Measurements from ENCODE around the gene ABHD17A. TPM values are rescaled to one million over a fixed set of nuclear protein-coding genes. Genes with fewer than 3 reads are reported as not detected.

The ABHD17A gene
- 52.9 TPM for polyA plus RNA-seq (ENCODE audit: insufficient read length)

DNA sequence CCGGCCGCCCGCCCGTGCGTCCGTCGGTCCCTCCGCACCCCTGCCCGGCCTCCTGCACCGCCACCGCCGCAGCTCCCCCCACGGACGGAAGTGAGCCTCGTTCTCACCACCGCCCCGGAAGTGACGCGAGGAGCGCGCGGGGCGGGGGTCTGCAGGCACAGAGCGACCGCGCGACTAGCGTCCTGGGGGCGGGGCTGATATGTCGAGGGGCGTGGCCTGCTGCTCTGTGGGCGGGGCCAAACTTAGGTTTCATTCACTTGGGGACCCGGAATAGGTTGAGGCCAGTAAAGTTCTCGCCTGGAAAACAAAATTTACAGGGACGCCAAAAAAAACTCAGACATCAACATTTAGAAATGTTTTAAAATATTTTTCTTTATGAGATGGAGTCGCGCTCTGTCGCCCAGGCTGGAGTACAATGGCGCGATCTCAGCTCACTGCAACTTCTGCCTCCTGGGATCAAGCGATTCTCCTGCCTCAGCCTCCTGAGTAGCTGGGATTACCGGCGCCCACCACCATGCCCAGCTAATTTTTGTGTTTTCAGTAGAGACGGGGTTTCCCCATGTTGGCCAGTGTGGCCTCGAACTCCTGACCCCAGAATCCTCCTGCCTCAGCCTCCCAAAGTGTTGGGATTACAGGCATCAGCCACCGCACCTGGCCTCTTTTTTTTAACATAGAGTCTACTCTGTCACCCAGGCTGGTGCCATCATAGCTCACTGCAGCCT, at the start of gene ABHD17A:
ABHD17A (minus strand) TSS at position 99 of the 722 bp plus-strand sequence. CDS start 3,930 bp downstream, outside the sequence.
- peak; percentile 83 for DNase-seq (ENCODE audit: low read depth)

DNA sequence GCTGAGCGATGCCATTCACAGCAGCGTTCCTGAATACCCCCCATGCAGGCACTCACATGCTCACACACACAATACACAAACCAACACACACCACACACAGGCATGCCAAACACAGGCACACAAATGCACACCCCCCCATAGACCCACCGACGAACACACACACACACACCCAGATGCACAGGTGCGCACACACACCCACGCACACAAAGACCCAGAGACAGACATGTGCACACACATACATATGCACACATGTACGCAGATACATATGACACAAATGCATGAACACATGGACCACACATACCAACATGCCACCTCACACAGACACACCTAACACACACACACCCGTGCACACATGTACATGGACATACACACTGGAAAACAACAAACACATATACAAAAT, 48.6 kb upstream of the ABHD17A start:
- no peak for DNase-seq (ENCODE audit: low read depth)

DNA sequence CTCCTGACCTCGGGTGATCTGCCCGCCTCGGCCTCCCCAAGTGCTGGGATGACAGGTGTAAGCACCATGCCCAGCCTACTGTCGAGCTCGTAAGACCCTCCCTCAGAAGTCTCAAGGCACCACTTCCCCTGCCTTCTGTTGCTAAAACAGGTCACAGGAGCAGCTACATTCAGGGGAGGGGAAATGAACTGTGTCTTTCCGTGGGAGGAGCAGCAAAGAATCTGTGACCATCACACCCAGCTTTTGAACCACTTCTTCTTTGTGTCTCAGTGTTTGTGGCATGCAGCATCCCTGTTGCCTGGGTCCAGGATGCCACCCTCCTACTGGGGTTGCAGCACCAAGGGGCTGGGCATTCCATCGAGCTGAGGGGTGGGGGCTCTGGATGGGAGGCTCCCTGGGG, 47.9 kb upstream of the ABHD17A start:
- DNase-seq (ENCODE audit: low read depth), result no peak

DNA sequence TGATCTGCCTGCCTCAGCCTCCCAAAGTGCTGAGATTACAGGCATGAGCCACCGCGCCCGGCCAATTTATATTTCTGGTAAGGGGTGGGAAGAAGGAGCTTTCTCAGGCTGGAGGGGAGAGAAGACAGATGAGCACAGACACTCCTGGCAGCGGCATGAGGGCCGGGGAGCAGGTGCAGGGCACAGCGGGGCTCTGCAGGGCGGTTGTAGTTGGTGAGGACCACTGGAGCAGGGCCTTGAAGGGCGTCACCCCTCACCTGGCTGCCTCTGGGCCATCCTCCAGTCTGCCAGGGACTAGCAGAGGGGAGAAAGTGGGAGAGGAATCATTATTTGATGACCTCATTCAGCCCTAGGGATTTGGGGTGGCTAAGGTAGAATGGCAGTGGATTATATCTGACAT, 47.1 kb upstream of the ABHD17A start:
- DNase-seq (ENCODE audit: low read depth), result no peak

DNA sequence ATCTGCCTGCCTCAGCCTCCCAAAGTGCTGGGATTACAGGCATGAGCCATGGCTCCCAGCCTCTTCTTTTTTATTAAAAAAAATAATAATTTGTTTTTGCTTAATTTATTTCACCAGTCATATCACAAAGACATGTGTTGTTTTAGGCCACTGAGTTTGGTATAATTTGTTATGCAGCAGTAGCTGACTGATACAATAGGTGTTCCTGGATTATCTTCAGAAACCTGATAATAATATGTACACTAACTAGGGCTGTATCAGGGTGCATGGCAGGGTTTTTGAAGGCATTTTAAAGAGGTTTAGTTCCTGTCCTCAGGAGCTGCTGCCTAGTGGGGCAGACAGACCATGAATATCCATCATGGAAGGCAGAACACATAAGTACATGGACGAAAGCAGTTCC, 46.1 kb upstream of the ABHD17A start:
- no peak for DNase-seq (ENCODE audit: low read depth)

DNA sequence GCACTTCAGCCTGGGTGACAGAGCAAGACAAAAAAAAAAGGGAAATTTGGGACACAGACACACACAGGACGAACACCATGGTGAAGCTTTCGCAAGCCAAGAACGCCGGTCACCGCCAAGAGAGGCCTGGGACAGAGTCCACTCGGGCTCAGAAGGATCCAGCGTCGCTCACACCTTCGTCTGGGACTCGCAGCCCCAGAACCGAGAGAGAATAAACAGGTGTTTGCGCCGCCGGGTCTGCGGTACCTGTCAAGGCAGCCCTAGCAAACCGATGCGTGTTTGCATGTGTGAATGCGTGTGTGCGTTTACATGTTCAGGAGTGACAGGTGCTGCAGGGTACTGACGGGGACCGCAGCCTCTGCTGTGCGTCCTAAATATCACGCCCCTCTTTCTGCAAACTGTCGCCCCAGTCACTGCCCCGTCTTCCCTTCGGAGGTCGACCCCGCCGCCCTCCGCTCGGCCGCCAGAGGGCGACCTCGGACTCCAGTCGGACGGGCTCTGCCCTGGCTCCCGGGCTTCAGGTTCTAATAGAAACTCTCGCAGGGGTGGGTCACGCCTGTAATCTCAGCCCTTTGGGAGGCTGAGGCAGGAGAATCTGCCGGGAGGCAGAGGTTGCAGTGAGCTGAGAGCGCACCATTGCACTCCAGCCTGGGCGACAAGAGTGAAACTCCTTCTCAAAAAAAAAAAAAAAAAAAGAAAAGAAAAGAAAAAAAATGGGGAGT, 43.9 kb upstream of the ABHD17A start:
- DNase-seq (ENCODE audit: low read depth), result no peak

DNA sequence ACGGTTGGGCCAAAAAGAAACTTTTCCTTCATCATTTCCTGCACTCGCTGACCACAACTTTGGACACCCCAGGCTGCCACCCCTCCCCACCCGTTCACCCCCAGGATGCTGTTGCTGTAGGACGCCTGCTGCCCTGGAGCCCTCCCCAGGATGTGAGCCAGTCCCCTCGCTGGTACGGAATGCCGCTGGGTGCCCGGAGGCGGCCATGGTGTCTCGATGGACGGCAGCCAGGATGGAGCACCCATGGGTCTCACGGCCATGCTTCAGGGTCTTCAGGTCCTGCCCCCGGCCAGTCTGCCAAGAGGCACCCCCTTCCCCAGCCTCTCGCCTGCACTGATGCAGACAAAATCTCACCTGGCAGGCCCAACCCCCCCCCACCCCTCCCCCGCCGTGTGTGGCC, 40.2 kb upstream of the ABHD17A start:
- DNase-seq (ENCODE audit: low read depth), result no peak

DNA sequence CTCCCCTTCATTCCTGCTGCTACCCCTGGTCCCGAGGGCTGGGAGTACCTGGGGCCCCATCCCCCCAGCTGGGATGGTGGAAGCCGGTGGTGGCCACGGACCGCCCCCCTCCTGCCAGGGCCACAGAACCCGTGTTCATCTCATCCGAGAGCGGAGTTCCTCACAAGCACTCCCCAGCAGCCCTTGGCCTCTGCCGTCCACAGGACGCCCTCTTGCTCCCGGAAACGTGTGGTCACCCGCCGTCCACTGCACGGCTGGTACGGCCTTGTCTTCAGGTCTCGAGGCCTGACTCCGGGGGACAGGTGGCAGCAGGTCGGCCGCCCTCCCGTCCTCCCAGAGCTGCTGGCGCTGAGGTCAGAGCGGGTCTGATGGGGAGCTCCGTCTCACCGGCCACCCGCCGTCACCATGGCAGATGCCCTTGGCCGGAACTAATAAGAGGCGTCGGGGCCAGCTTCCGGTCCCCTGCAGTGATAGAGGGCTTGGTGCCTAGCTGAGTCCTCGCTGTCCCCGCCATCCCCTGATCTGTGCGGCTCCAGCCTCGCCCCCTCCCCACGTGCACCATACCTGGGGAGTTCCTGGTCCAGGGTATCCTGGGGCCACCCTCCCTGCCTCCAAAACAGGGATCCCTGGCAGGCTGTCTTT, 39.1 kb upstream of the ABHD17A start:
- DNase-seq (ENCODE audit: low read depth), result no peak

DNA sequence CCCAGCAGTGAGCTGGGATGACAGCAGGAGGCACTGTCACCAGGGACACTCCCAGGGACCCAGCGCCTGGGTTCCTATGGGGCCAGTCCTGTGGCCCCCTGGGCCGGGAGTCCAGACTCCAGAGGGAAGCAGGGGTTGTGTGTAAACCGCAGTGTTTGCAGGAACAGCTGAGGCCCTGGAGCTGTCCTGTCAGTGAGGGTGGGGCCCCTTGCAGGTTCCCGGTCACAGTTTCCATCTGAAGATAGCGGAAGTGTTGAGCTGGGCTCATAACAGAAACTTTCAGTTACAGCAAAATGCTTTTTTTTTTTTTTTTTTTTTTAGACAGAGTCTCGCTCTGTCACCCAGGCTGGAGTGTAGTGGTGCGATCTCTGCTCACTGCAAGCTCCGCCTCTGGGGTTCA, 38.0 kb upstream of the ABHD17A start:
- DNase-seq (ENCODE audit: low read depth), result no peak

DNA sequence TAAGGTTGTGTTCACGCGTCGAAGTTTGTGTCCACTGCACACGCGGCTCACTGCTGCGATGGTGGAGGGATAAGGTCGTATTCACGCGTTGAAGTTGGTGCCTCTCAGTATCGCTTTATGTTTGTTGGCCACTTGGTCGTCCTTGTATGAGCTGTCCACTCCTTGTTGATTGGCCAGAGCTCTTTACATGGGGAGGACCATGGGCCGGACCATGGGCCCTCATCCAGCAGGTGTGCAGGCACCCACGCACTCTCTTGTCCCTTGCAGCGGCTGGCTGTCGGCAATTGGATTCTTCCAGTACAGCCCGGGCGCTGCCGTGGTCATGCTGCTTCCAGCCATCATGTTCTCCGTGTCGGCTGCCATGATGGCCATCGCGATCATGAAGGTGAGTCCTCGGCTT, 37.5 kb upstream of the ABHD17A start:
- DNase-seq (ENCODE audit: low read depth), result no peak

DNA sequence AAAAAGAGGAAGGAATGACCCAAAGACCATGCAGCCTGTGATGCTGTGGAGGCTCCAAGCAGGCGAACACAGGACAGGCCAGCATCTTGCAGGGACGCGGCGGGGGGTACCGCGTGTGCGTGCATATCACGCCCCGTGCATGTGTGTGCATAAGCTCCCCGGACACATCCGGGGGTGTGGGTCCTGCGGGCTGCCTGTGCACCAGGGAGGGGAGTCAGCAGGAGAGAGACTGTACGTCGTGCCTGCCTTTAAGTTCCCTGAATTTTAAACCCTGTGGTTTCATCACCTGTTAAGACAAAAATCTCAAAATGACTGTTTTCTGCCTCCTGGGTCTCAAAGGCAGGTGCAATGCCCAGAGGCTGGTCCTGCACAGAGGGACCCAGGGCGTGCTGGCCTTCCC, 36.5 kb upstream of the ABHD17A start:
- no peak for DNase-seq (ENCODE audit: low read depth)

DNA sequence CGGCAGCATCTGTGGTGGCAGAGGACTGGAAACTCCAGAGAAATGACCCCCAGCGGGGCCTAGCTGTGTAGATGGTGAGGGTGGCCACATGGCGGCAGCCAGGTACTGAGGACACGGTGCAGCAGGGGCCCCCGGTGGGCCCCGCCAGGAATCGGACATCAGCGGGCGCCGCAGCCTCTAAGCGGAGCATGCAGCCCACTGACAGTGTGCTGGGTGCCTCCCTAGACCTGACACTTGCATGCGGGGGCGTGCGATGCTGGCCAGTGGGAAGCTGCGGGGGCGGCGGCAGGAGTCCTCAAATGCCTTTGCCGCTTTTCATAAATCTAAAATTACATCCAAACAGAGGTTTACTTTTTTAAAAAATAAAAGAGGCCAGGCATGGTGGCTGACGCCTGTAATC, 36.0 kb upstream of the ABHD17A start:
- no peak for DNase-seq (ENCODE audit: low read depth)

DNA sequence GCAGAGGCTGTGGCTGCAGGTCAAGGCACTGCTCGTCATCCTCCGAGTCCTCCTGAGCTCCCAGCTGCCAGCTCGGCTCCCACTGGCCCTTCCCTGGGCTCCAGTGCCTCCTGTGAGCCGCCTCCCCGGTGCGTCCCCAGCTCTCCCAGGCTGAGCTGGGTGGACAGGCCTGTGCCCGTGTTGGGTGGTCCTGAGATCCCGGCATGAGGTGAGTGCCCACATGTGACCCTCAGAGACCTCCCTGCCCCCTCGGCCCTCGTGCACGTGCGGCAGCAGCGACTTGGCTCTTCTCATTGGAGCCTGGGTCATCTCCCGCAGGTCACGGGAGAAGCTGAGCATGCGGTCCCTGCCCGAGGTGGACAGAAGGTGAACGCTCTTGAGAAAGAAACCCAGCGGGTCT, 35.3 kb upstream of the ABHD17A start:
- DNase-seq (ENCODE audit: low read depth), result no peak

DNA sequence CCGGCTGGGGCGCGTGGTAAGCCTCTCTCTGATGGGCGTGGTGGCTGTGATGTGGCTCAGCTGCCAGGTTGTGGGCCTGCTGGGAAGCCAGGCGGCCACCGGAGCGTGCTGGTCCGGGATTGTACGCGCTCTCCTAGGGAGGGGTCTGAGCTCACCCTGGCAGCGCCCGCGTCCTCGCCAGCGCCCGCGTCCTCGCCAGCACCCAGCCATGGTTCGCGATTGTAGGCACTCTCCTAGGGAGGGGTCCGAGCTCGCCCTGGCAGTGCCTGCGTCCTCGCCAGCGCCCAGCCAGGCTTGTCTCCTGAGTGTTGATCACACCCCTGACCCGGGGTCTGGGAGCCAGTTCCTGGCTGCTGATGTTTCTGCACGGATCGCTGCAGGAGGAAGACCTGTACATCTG, 33.7 kb upstream of the ABHD17A start:
- DNase-seq (ENCODE audit: low read depth), result no peak

DNA sequence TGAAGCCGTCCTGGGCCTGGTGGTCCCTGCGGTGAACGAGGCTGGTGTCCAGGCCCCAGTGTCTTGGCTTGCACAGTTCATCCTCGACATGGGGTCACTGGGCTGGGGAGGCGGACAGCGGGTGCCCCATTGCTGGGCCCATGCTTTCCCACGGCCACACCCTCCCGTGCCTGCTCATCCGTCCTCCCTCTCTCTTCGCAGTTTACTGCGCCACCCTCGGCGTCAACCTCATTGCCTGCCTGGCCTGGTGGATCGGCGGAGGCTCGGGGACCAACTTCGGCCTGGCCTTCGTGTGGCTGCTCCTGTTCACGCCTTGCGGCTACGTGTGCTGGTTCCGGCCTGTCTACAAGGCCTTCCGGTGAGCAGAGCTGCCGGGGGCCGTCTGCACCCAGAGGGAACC, 32.6 kb upstream of the ABHD17A start:
- DNase-seq (ENCODE audit: low read depth), result no peak

DNA sequence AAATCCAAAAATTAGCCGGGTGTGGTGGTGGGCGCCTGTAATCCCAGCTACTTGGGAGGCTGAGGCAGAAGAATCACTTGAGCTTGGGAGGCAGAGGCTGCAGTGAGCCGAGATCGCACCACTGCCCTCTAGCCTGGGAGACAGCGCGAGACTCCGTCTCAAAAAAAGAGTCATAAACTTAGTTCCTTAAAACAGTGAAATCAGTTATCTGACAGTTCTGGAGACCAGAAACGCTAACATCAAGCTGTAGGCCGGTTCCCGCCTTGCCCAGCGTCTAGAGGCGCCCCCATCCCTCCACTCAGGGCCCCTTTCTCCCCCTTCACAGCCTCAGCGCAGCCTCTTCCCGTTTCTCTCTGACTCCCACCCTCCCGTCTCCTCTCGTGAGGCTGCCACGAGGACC, 31.9 kb upstream of the ABHD17A start:
- DNase-seq (ENCODE audit: low read depth), result no peak

DNA sequence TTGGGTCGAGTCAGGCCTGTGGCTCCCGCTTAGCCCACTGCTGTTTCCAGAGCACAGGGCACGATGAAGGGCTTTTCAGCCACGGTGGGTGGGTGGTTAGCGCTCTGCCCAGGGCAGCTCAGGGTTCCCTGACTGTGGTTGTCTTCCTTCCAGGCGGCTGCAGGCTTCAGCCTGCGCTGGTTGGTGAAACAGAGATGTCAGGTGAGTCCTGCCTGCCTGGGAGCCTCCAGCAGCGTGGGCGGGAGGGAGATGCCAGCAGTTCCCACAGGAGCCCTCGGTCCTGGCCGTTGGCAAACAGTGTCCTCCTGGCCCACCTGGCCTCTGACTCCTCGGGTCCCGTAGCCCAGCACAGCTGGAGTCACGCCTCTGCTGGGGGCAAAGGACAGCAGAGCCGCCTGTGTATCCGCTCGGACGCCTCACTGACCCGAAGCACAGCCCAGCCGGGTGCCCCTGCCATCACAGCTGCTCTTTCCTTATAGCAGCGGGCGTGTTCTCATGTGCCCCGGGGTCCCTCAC, 29.6 kb upstream of the ABHD17A start:
- DNase-seq (ENCODE audit: low read depth), result no peak

DNA sequence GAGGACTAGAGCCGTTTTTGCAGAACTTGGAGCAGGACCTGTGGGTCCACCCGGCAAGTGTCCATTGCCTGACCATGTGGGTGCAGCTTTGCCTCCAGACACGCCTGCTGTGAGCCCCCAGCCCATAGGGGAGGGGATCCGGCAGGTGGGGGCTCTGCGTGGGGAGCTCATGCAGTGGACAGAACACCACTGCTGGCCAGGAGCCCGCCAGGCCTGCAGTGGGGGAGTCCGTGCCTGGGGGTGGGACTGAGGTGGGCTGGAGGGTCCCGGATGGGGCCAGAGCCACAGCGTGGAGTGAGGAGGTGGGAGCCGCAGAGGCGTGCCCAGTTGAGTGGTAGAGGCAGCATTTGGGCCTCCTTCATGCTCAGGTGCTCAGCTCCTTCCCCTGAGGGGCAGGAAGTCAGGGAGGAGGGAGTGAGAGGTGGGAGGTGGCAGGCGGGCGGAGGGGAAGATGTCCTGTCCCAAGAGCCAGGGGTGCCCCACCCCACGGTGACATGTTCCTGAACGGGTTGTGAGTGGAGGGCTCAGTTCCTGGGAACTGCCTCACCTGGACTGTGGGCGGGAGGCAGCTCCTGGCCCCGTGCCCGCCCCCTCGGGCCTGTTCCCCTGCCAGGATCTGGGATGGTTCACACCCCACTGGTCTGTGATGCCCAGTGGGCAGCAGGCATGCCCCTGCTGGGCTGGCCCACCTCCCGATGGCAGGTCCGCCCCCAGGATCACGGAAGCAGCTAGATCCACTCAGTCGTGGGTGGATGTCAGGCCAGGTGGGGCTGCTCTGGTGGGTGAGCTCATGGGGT, 28.7 kb upstream of the ABHD17A start:
- DNase-seq (ENCODE audit: low read depth), result no peak

DNA sequence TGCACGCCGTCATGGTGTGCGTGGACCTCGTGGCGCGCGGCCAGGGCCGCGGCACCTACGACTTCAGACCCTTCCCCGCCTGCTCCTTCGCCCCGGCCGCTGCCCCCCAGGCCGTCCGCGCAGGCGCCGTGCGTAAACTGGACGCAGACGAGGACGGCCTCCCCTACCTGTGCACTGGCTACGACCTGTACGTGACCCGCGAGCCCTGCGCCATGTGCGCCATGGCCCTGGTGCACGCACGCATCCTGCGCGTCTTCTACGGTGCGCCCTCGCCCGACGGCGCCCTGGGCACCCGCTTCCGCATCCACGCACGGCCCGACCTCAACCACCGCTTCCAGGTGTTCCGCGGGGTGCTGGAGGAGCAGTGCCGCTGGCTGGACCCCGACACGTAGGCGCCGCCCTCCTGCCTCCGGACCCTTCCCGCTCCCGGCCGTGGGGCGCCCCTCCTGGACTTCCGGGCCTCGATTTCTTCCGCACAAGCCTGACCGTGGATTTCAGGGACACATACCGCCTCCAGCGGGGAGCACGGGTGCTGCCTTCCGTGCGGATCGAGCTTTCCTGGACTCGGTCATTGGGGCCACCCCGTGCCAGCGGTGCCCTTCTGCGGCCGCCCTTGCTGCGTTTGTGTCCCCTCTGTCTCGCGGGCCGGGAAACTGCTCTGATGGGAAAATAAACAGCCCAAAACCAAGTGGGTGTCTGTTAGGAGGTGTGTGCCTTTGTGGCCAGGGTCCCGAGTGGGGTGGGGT, 27.6 kb upstream of the ABHD17A start:
- DNase-seq (ENCODE audit: low read depth), result no peak

DNA sequence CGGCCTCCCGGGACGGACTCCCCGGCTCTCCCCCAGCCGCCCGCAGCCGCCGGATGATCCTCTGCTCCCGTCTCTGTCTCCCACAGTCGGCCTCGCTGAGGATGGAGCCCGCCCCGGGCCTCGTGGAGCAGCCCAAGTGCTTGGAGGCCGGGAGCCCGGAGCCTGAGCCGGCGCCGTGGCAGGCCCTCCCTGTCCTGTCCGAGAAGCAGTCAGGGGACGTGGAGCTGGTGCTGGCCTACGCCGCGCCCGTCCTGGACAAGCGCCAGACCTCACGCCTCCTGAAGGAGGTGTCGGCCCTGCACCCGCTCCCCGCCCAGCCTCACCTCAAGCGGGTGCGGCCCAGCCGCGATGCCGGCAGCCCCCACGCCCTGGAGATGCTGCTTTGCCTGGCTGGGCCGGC, 26.7 kb upstream of the ABHD17A start:
- no peak for DNase-seq (ENCODE audit: low read depth)

DNA sequence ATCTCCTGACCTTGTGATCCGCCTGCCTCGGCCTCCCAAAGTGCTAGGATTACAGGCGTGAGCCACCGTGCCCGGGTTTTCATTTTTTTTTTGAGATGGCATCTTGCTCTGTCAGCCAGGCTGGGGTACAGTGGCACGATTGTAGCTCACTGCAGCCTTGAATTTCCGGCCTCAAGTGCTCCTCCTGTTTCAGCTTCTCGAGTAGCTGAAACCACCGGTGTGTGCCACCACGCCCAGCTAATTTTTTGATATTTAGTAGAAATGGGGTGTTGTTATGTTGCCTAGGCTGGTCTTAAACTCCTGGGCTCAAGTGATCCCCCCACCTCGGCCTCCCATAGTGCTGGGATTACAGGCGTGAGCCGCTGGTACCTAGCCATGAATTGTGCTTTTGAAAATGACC, 25.8 kb upstream of the ABHD17A start:
- no peak for DNase-seq (ENCODE audit: low read depth)

Measured in forelimb muscle (tissue), 1 donor.